Measurements from ENCODE around the gene FERD3L. TPM values are rescaled to one million over a fixed set of nuclear protein-coding genes. Genes with fewer than 3 reads are reported as not detected.

FERD3L gene
- polyA plus RNA-seq, 3 donors = not detected

DNA sequence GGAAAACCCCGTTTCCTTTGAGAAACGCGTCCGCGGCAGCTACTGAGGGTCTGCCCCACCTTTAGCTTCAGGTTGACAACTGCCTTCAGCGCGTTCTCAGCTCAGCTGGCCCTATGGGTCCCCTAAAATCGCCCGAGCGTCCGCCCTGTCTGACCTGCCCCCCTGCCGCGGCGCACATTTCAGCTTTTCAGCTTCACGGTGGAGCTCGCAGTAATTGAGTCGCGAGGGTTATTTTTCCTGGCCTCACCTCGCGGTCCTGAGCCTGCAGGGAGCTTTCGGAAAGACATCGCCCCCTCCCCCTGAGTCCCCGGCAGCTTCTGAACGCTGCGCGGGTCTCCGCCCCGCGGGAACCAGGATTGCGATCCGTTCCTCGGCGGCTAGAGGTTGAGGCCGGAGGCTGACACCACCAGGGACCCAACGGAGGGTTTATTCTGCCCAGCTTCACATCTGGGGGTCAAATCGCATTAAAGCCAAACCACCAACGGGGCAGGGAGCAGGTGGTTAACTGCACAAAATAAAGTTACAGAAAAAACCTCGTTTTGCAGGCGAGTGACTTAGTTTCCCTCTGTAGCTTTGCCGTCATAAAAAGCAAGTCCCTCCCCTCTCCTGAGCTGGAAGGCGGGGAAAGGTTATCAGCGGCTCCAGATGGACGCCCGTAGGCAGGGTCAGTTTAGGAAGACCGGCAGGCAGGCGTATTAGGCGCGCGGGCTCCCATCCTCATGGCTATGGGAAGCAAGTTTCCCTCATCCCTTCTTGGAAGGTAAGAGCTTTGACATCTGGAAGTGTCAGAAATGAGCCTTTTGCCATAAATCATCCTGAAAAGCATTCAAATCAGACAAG is 38.8 kb downstream of the FERD3L start:
- no peak for DNase-seq (ENCODE audit: extremely low read depth in 1 of 11, low read depth in 9 of 11, low spot score in 4 of 11)

DNA sequence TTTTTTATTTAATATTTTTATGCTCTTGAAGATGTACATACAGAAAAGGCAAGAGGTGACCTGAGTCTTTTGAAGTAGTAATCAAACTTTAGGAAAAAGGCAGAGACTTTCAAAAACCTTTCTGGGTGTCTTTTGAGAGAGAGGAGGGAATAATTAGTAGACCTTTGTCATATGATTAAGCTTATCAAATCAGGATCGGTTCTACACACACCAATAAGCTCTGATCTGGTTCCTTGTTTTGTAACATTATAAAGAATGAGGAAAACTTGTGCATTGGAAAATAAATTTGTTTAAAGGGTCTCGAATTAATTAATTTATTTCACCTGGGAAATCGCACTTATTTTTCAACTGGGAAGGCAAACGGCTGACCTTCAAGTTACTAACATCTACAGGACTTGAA is 39.7 kb downstream of the FERD3L start:
- no peak for DNase-seq (ENCODE audit: extremely low read depth in 1 of 11, low read depth in 9 of 11, low spot score in 4 of 11)

- no peak for DNase-seq (ENCODE audit: extremely low read depth in 1 of 11, low read depth in 9 of 11, low spot score in 4 of 11)
Measured at GRCh38 chr7:19104811-19105210, 40.4 kb downstream of the FERD3L start.

- DNase-seq (ENCODE audit: extremely low read depth in 1 of 11, low read depth in 9 of 11, low spot score in 4 of 11) = no peak
Measured at GRCh38 chr7:19102884-19103283, 42.3 kb downstream of the FERD3L start.

DNA sequence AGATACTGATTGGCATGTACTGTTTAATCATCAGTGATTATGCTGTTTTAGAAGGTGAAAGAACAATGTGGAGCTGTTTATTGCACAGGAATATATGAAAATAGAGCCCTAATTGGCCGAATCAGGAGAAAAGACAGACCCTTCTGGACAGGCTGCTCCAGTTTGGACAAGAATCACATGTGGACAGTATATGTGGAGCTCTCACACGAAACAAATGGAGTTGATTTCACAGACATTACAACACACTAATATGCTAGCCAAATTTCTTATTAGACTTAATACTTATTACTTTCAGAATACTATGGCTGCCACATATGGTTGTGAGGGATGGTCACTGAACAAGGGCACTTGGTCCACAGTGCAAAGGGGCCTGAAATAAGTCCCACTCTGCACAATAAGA is 43.3 kb downstream of the FERD3L start:
- no peak for DNase-seq (ENCODE audit: extremely low read depth in 1 of 11, low read depth in 9 of 11, low spot score in 4 of 11)

GRCh38 chr7:19101472-19101871 is 43.7 kb downstream of the FERD3L start:
- no peak for DNase-seq (ENCODE audit: extremely low read depth in 1 of 11, low read depth in 9 of 11, low spot score in 4 of 11)

- DNase-seq (ENCODE audit: extremely low read depth in 1 of 11, low read depth in 9 of 11, low spot score in 4 of 11) = no peak
Measured at GRCh38 chr7:19099924-19100323, 45.3 kb downstream of the FERD3L start.

DNA sequence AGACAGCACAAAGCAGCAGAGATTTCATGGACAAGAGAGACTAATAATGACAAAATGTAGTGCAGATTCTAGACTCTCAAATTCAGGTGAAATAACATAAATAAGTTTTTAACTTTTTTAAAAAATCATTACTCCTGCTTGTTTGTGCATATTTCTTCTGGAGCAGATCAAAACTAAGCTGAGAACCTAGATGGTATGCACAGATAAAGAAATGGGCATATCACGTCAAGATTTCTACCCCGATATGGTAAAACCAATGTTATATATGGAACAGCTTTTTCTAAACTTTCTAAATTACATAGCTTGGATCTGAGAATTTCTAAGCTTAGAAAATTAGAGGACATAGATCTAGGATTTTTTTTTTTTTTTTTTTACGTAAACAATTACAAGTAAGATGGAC is 46.0 kb downstream of the FERD3L start:
- no peak for DNase-seq (ENCODE audit: extremely low read depth in 1 of 11, low read depth in 9 of 11, low spot score in 4 of 11)

GRCh38 chr7:19098510-19098909 is 46.7 kb downstream of the FERD3L start:
- no peak for DNase-seq (ENCODE audit: extremely low read depth in 1 of 11, low read depth in 9 of 11, low spot score in 4 of 11)

GRCh38 chr7:19097165-19098055 is 47.8 kb downstream of the FERD3L start:
- DNase-seq (ENCODE audit: extremely low read depth in 1 of 11, low read depth in 9 of 11, low spot score in 4 of 11) = no peak

DNA sequence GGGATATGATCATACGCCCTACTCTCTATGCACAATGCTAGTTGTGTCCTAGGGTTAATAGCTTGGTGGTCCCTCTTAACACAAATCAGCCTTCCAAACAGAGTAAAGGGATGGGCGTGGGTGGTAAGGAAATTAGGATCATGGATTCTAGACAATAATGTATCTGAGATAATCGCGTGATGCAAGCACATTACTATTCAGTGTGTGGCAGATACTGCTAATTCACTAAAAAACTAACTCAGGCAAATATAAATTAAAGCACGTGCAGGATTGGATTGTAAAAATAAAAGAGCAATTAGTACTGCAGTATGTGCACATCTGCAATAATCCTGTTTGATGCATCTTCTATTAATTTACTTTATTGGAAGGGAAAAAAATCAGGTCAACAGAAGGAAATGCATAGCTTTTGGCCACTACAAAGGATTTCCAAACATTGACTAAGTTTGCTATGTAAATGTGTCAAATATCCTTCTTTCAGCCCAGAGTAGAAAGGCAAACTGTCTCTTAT is 49.8 kb downstream of the FERD3L start:
- no peak for DNase-seq (ENCODE audit: extremely low read depth in 1 of 11, low read depth in 9 of 11, low spot score in 4 of 11)

Other genes starting within 250 kb of the FERD3L start
- 1 to 10 TPM; 7.8 to 9.3 (median 7.9) TPM for gene TWIST1, start 27.8 kb downstream of the FERD3L start, polyA plus RNA-seq (ENCODE audit: insufficient read length in 3 of 3)

Measured in renal cortex interstitium (tissue), 11 donors.